T-cell (primary cell): Measurements from ENCODE around the gene SCLY. TPM values are rescaled to one million over a fixed set of nuclear protein-coding genes. Genes with fewer than 3 reads are reported as not detected.

Experiments used
- ATAC-seq, 4 experiments: fragments of 200-7000 bp in 3 of 4; fragments of 150-1000 bp in 1 of 4; cut with Tn5 transposase; replicated peaks in 1 of 4; 1 replicate in 3 of 4; 2 replicates in 1 of 4; pipeline ENCODE4 v1.10.0; 2021; ENCODE audit warnings: moderate library complexity in 3 of 4, mild to moderate bottlenecking in 2 of 4, moderate number of reproducible peaks in 1 of 4
- CTCF ChIA-PET, 2 donors: fragments of 300-600 bp; sonication (Branson Sonifier 250); formaldehyde crosslinking; loops; one replicate each; lab custom pipeline; 2022; ENCODE audit warnings: antibody characterized with exemption in 2 of 2; lab: Charles Lee
- POLR2A ChIA-PET, 2 donors: fragments of 300-600 bp; sonication (Branson Sonifier 250); formaldehyde crosslinking; loops; one replicate each; lab custom pipeline; 2022; ENCODE audit warnings: antibody characterized with exemption in 2 of 2; lab: Charles Lee
- DNase-seq, 35 experiments: peaks; one replicate each; pipeline versions ENCODE4 v3.0.0 to v3.0.0-alpha.2; 2013 to 2023
- H3K27ac ChIP-seq: one replicate; pipeline ENCODE4 v1.5.1; 2013; ENCODE audit warnings: low read length
- H3K27me3 ChIP-seq, 2 experiments: replicated peaks in 1 of 2; 1 replicate in 1 of 2; 2 replicates in 1 of 2; pipeline versions ENCODE4 v1.6.1 to v1.7.0; 2013; ENCODE audit warnings: low read length in 1 of 2, mixed read lengths in 1 of 2; ENCODE audit not compliant: control insufficient read depth in 2 of 2, insufficient read depth in 2 of 2; ENCODE audit errors: extremely low read depth in 1 of 2
- H3K36me3 ChIP-seq, 2 donors: 1 replicate in 1 of 2; 2 replicates in 1 of 2; pipeline versions ENCODE4 v1.6.1 to v1.7.0; 2013; ENCODE audit warnings: low read length in 1 of 2; ENCODE audit not compliant: control insufficient read depth in 2 of 2, insufficient read depth in 1 of 2; ENCODE audit errors: extremely low read depth in 1 of 2
- H3K4me1 ChIP-seq, 2 experiments: 1 replicate in 1 of 2; 2 replicates in 1 of 2; pipeline versions ENCODE4 v1.6.1 to v1.7.0; 2013; ENCODE audit warnings: low read length in 2 of 2, mixed read lengths in 1 of 2; ENCODE audit not compliant: insufficient read depth in 2 of 2, control insufficient read depth in 1 of 2; ENCODE audit errors: extremely low read depth in 1 of 2
- H3K4me3 ChIP-seq, 2 donors: 1 replicate in 1 of 2; 2 replicates in 1 of 2; pipeline versions ENCODE4 v1.5.1 to v1.7.0; 2013; ENCODE audit warnings: mild to moderate bottlenecking in 2 of 2, low read length in 1 of 2, moderate library complexity in 1 of 2; ENCODE audit not compliant: control insufficient read depth in 1 of 2; ENCODE audit errors: extremely low read depth in 1 of 2
- H3K9me3 ChIP-seq: 2 replicates; pipeline ENCODE4 v1.7.0; 2013
- H3K27ac Mint-ChIP-seq, 2 donors: one replicate each; pipeline ENCODE4 v1.8.0; 2020 to 2021; ENCODE audit warnings: mild to moderate bottlenecking in 2 of 2, mixed read lengths in 2 of 2
- H3K27me3 Mint-ChIP-seq, 2 donors: one replicate each; pipeline ENCODE4 v1.8.0; 2021 to 2022; ENCODE audit warnings: mixed read lengths in 2 of 2
- H3K36me3 Mint-ChIP-seq: one replicate; pipeline ENCODE4 v1.8.0; 2021; ENCODE audit warnings: mixed read lengths
- H3K4me1 Mint-ChIP-seq, 3 donors: one replicate each; pipeline ENCODE4 v1.8.0; 2020 to 2022; ENCODE audit warnings: mixed read lengths in 3 of 3, mild to moderate bottlenecking in 1 of 3
- H3K4me3 Mint-ChIP-seq, 3 donors: one replicate each; pipeline ENCODE4 v1.8.0; 2020 to 2022; ENCODE audit warnings: mild to moderate bottlenecking in 3 of 3, mixed read lengths in 3 of 3, moderate library complexity in 3 of 3
- H3K9me3 Mint-ChIP-seq, 3 donors: one replicate each; pipeline ENCODE4 v1.8.0; 2020 to 2022; ENCODE audit warnings: mixed read lengths in 3 of 3
- WGBS: methylation state at CpG from one replicate; pipeline ENCODE4 v1.1.5; 2013; ENCODE audit warnings: missing lambda C conversion rate; ENCODE audit not compliant: insufficient coverage; 5-methylcytosine and 5-hydroxymethylcytosine counted together
- total RNA-seq, 35 experiments: library from RNA in 6 of 35; stranded (reverse) in 6 of 35; fragments of 120-200 nt in 1 of 35; gene quantifications; one replicate each; pipeline versions ENCODE4 v1.2.1 to v1.2.4 and lab custom pipeline; 2013 to 2026

The SCLY gene
- total RNA-seq, 5 donors from 2014 or later (not counting 1 experiment from before 2014, with no cell fraction given), result 19.2 to 30.0 (median 25.2) TPM

DNA sequence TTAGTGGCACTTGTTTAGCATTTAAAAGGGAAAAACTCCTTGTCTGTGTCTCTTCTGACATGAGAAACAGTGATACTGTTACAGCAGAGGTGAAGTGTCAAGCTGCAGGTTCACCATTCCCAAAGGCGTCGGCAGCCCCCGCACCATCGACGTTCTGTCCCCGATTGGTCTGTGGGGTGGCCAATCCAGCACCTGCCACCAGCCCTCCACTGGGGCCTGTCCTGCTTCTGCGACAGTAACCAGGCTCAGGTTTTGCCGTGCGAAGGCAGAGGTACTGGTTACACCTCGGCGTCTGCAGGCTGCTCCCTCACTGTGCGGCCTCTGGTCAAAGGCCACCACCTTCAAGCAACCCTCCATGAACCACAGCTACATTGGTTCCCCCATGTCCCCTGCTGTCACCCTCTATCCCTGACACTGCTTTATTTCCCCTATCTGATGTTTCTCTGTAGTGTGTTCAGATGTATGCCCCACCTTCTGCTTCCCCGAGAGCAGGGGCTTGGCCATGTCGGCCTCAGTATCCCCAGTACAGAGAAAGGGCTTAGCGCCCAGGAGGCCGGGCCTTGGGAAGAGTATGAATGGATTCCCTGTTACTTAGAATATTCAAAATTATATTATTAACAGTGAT lies 30.7 kb downstream of the SCLY start:
- POLR2A ChIA-PET, result no interaction called here
- Mint-ChIP-seq H3K27me3 (no peaks in the 10 kb centered on the region), H3K27ac (no peak overlapping the region), H3K36me3 (peaks cover 19% of the 10 kb centered on the region), H3K4me1 (peaks cover 5 to 7% (median 6%) of the 10 kb centered on the region in 3 donors), H3K9me3 (no peaks in the 10 kb centered on the region), H3K4me3 (no peak overlapping the region)
- CTCF ChIA-PET, result no interaction called here
- ATAC-seq, result no peak
- WGBS, result 97% methylated on average over 12 of the region's 16 CpGs
- Histone ChIP-seq H3K9me3 (no peaks in the 10 kb centered on the region), H3K4me3 (no peak overlapping the region), H3K36me3 (no peaks in the 10 kb centered on the region), H3K27ac (no peak overlapping the region), H3K4me1 (no peaks in the 10 kb centered on the region), H3K27me3 (no peaks in the 10 kb centered on the region)
- no peak for DNase-seq

DNA sequence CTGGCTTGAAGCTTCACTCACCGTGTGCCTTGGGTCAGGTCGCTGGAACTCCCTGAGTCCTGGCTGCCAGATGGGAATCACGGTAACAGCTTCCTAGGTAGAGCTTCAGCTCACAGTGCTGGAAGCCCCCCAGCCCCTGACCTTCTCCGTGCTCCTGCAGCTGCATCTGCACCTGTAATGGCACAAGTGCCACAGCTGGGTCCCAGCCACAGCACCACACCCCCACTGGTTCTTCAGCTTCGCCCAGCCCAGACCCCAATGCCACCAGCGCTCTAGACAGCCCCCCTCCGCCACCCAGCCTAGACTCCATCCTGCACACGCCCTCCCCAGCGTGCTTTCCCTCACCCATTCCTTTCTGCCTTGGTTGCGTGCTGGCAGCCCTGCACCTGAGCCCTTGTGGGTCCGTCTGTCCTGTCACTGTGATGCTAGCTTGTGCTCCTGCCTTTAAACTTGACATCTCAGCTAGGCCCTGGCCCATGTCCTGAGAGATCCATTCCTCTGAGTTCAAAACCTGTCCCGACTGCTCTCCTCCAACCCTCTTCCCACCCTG lies 31.8 kb downstream of the SCLY start:
- no peak overlapping the region for H3K27ac Mint-ChIP-seq

DNA sequence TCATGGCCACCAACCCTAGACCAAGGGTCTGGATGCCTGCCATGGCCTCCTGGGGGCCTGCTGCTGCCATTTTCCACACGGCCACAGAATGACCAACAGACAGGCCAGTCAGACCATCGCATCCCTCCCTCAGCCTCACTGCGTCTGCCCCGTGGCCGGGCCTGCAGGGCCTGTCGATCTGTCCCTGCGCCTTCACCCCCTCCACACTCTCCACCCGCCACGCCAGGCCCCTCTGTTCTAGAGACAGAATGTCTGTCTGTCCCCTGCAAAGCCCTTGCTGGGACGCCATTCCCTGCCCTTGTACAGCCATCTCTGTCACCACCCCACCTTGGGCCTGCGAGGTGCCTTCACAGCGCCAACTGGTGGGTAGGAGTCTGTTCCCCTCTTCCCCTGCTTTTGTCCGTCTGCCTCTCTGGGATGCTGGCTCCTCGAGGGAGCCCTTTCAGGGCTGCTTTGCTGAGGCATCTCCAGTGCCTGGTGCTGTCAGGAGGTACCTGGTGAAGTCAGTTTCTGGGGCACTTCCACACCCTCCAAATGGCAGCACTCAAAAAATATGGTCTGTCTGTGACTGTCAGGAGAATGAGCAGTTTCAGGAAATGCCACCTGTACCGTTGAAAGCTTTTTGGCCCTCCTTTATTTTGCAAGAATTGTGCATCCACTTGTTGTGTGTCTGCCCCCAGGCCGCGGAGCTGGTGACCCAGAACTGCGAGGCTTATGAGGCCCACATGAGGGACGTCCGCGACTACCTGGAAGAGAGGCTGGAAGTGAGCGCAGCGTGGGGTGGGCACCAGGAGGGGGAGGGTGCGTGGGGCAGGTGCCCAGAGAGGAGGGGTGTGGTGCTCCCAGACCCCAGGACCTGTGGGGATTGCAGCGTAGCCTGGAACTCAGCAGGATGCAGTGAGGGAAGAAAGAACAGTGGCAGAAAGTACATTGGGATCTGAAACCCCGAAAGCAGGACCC lies 32.7 kb downstream of the SCLY start:
- no peak overlapping the region for H3K27ac Mint-ChIP-seq
- no peak for DNase-seq
- H3K36me3 Mint-ChIP-seq, result peaks cover 12% of the 10 kb centered on the region

More for the DNA sequence above, 31.8 kb downstream of the SCLY start:
- H3K36me3 Mint-ChIP-seq, result peaks cover 15% of the 10 kb centered on the region
- Histone ChIP-seq H3K27ac (no peak overlapping the region), H3K4me3 (no peak overlapping the region), H3K9me3 (no peaks in the 10 kb centered on the region), H3K4me1 (no peaks in the 10 kb centered on the region), H3K27me3 (no peaks in the 10 kb centered on the region), H3K36me3 (no peaks in the 10 kb centered on the region)
- POLR2A ChIA-PET, result no interaction called here
- H3K4me3 Mint-ChIP-seq, result no peak overlapping the region
- no peak for ATAC-seq
- no peaks in the 10 kb centered on the region for H3K4me1 Mint-ChIP-seq
- CTCF ChIA-PET, result no interaction called here
- DNase-seq, result no peak
- H3K27me3 Mint-ChIP-seq, result no peaks in the 10 kb centered on the region
- H3K9me3 Mint-ChIP-seq, result no peaks in the 10 kb centered on the region
- 92% methylated on average over 12 of the region's 12 CpGs for WGBS

DNA sequence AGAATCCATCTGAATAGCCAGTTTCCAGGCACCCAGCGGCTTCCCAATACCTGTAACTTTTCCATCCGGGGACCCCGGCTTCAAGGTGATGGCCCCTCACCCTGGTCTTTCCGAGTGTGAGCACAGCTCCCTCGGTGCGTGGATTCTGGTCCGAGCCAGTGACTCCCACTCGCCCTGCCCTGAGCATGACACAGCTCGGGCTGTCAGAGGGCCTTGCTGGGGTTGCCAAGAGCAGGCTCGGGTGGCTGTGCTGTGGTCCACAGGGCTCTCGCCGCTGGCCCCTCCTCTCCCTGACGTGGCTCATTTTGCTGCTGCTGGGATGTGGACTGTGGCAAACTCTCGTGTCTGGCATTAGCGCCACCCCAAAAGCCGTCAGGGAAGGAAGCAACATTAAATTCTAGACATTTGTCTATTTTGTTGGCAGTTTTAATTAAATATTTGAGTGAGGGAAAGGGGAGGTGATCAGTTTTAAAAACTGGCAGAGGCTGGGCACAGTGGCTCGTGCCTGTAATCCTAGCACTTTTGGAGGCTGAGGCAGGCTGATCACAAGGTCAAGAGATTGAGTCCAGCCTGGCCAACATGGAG lies 33.7 kb downstream of the SCLY start:
- no peaks in the 10 kb centered on the region for H3K27me3 ChIP-seq
- peaks cover 0 to 6% (median 0%) of the 10 kb centered on the region in 3 donors for H3K4me1 Mint-ChIP-seq
- ATAC-seq (no peak), DNase-seq (no peak)
- ChIA-PET POLR2A (no interaction called here), CTCF (no interaction called here)
- no peaks in the 10 kb centered on the region for H3K9me3 ChIP-seq
- H3K9me3 Mint-ChIP-seq, result no peaks in the 10 kb centered on the region
- no peak overlapping the region for H3K4me3 Mint-ChIP-seq
- H3K4me3 ChIP-seq, result no peak overlapping the region
- no peaks in the 10 kb centered on the region for H3K27me3 Mint-ChIP-seq
- H3K27ac ChIP-seq, result no peak overlapping the region
- H3K36me3 ChIP-seq, result no peaks in the 10 kb centered on the region
- H3K4me1 ChIP-seq, result no peaks in the 10 kb centered on the region
- peaks cover 12% of the 10 kb centered on the region for H3K36me3 Mint-ChIP-seq
- H3K27ac Mint-ChIP-seq, result no peak overlapping the region
- 98% methylated on average over 13 of the region's 17 CpGs for WGBS

More for the DNA sequence above, 32.7 kb downstream of the SCLY start:
- no peak overlapping the region for H3K27ac ChIP-seq
- Mint-ChIP-seq H3K9me3 (no peaks in the 10 kb centered on the region), H3K27me3 (no peaks in the 10 kb centered on the region), H3K4me1 (no peaks in the 10 kb centered on the region), H3K4me3 (no peak overlapping the region)
- WGBS, result 91% methylated on average over 23 of the region's 26 CpGs
- no peaks in the 10 kb centered on the region for H3K27me3 ChIP-seq
- H3K36me3 ChIP-seq, result no peaks in the 10 kb centered on the region
- no peaks in the 10 kb centered on the region for H3K4me1 ChIP-seq
- POLR2A ChIA-PET, result no interaction called here
- H3K4me3 ChIP-seq, result no peak overlapping the region
- CTCF ChIA-PET, result no interaction called here
- H3K9me3 ChIP-seq, result no peaks in the 10 kb centered on the region
- ATAC-seq, result no peak

DNA sequence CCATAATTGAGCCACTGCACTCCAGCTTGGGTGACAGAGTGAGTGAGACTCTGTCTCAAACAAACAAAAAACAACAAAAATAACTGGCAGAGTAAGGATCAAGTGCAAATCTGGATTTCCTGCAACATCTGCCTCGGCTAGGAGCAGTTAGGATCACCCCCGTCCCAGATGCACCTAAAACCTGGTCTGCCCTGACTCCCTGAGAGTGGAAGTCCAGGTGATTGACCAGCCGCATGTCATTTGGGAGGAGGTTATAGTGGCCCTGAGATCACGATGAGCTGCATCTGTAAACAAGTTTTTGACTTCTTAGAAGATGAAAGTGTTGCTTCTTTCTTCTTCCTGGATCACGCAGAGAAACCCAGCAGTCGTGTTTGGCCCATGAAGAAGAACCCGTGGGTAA lies 34.3 kb downstream of the SCLY start:
- Mint-ChIP-seq H3K27ac (no peak overlapping the region), H3K9me3 (no peaks in the 10 kb centered on the region), H3K4me3 (no peak overlapping the region), H3K36me3 (peaks cover 12% of the 10 kb centered on the region), H3K27me3 (no peaks in the 10 kb centered on the region), H3K4me1 (peaks cover 0 to 6% (median 0%) of the 10 kb centered on the region in 3 donors)
- ChIA-PET POLR2A (no interaction called here), CTCF (no interaction called here)
- ATAC-seq (no peak), DNase-seq (no peak)
- no peaks in the 10 kb centered on the region for H3K9me3 ChIP-seq
- H3K4me3 ChIP-seq, result no peak overlapping the region
- H3K27ac ChIP-seq, result no peak overlapping the region
- WGBS, result 79% methylated on average over 6 of the region's 7 CpGs
- no peaks in the 10 kb centered on the region for H3K4me1 ChIP-seq
- no peaks in the 10 kb centered on the region for H3K36me3 ChIP-seq
- no peaks in the 10 kb centered on the region for H3K27me3 ChIP-seq

DNA sequence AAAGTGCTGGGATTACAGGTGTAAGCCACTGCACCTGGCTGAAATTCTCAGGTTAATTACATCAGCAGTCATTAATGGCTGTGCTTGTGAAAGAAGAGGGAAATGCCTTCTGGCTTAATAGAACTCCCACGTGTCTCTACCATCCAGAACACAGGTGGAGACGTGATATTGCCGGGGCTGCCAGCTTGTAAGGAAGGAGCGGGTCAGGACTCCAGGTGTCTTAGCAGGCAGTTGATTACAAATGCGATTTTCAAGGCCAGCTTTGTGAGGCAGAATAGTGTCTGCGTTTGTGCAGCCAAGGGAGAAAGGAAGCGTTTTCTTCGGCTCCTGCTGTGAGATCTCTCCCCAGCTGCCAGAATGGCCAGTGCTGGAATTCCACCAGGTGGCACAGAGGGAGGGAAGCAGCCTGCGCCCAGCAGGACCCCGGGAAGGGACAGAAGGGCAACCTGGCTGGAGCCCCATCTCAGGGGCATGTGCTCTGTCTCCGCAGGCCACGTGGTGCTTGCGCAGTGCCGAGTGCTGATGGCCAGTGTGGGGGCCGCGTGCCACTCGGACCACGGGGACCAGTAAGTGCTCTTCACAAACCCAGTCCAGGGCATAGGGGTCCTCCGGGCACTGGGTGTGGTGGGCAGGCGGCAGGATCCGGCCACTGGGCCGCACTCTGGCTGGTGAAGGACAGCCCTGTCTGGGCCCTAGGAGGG lies 35.7 kb downstream of the SCLY start:
- Mint-ChIP-seq H3K36me3 (peaks cover 6% of the 10 kb centered on the region), H3K4me1 (peaks cover 0 to 6% (median 0%) of the 10 kb centered on the region in 3 donors), H3K9me3 (no peaks in the 10 kb centered on the region), H3K27ac (no peak overlapping the region), H3K27me3 (no peaks in the 10 kb centered on the region), H3K4me3 (no peak overlapping the region)
- no peak overlapping the region for H3K27ac ChIP-seq
- H3K4me3 ChIP-seq, result no peak overlapping the region
- no peaks in the 10 kb centered on the region for H3K4me1 ChIP-seq
- CTCF ChIA-PET, result no interaction called here
- WGBS, result 95% methylated on average over 18 of the region's 22 CpGs
- no peaks in the 10 kb centered on the region for H3K36me3 ChIP-seq
- H3K9me3 ChIP-seq, result no peaks in the 10 kb centered on the region
- DNase-seq, result no peak
- H3K27me3 ChIP-seq, result no peaks in the 10 kb centered on the region
- POLR2A ChIA-PET, result interaction anchor here in 1 of 2 donors (0.7 kb wide), 1 partner anchor 1540 kb away, joined by 5 read pairs; no protein-coding TSS in a partner anchor
- no peak for ATAC-seq
